Sigmoid colon (tissue), 4 donors: ENCODE measurements around the gene CELA2A.
"Not testable (repeated sequence)": the region's sequence is repeated elsewhere in the genome, so short reads cannot be mapped to it uniquely, and the experiment has no call there.

ENCODE experiments used
- EP300 ChIP-seq, 4 donors: sonication (generic); formaldehyde crosslinking; IDR thresholded peaks; one replicate each; pipeline ENCODE4 v1.6.1; 2017; ENCODE audit warnings: antibody characterized with exemption in 4 of 4
- POLR2A ChIP-seq, 2 donors: fragments of 450-650 bp; IDR thresholded peaks; one replicate each; pipeline ENCODE4 v1.6.1; 2016; ENCODE audit warnings: antibody characterized with exemption in 2 of 2, mild to moderate bottlenecking in 2 of 2, moderate library complexity in 2 of 2
- TF ChIP-seq, protein P1 (sequence below), 4 experiments: fragments of 450-650 bp in 3 of 4; fragments of 200-600 bp in 1 of 4; IDR thresholded peaks; one replicate each; pipeline ENCODE4 v1.5.1; 2016 to 2019; ENCODE audit warnings: antibody characterized with exemption in 4 of 4, mild to moderate bottlenecking in 3 of 4, moderate library complexity in 2 of 4

DNA sequence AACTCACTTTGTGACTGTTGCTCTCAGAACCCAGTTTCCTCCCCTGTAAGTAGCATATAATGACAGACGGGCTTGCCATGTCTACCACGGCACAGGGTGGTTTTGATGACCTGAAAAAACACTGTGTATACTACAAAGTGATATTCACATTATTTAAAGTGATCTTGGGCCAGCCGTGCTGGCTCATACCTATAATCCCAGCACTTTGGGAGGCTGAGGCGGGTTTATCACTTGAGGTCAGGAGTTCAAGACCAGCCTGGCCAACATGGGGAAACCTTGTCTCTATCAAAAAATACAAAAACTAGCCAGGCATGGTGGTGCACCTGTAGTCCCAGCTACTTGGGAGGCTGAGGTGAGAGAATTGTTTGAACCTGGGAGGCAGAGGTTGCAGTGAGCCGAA, 58.0 kb downstream of the CELA2A start:
- not testable (repeated sequence) for TF ChIP-seq EP300, POLR2A (IDR thresholded peaks at IDR 0.05)
- TF ChIP-seq, protein P1, sequence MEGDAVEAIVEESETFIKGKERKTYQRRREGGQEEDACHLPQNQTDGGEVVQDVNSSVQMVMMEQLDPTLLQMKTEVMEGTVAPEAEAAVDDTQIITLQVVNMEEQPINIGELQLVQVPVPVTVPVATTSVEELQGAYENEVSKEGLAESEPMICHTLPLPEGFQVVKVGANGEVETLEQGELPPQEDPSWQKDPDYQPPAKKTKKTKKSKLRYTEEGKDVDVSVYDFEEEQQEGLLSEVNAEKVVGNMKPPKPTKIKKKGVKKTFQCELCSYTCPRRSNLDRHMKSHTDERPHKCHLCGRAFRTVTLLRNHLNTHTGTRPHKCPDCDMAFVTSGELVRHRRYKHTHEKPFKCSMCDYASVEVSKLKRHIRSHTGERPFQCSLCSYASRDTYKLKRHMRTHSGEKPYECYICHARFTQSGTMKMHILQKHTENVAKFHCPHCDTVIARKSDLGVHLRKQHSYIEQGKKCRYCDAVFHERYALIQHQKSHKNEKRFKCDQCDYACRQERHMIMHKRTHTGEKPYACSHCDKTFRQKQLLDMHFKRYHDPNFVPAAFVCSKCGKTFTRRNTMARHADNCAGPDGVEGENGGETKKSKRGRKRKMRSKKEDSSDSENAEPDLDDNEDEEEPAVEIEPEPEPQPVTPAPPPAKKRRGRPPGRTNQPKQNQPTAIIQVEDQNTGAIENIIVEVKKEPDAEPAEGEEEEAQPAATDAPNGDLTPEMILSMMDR (IDR thresholded peaks at IDR 0.05), result not testable (repeated sequence)
